ENCODE measurements around the gene SELENOT.
"Not testable (repeated sequence)": the region's sequence is repeated elsewhere in the genome, so short reads cannot be mapped to it uniquely, and the experiment has no call there.

The SELENOT gene, protein sequence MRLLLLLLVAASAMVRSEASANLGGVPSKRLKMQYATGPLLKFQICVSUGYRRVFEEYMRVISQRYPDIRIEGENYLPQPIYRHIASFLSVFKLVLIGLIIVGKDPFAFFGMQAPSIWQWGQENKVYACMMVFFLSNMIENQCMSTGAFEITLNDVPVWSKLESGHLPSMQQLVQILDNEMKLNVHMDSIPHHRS

DNA sequence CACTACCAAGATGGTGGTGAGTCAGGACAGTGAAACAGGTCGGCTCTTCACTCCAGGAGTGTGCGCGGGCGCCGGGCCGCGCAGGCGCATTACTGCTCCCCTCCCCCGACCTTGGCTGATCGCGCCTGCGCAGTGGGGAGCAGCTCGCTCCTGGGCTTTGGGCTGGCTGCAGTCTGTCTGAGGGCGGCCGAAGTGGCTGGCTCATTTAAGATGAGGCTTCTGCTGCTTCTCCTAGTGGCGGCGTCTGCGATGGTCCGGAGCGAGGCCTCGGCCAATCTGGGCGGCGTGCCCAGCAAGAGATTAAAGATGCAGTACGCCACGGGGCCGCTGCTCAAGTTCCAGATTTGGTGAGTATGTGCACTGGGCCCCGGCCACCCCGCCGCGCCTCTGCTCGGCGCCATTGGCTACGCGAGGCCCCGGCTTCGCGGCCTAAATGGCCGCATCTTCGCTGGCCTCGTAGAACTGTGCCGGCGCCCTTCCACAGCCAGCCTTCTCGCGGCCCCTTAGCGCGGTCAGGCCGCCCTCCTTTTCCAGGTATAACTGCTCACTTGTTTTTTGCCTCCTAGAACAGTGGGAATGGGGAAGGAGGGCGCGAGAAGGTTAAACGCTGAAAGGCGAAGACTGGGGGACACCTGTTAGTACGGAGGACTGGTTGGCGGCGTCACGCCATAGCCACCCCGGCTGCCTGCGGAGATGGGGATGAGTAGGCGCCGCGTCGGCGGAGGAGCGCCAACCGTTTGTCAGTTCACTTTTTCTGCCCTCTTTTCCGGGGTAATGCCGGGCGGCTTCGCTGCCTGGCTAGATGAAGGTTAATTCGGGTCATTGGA, at the start of gene SELENOT:
Gene SELENOT, plus strand, starts transcription at position 169 of the 827 bp plus-strand sequence. Its CDS starts 42 bp downstream, at position 211.
- DNase-seq, result peak; percentile 84 to 88 (median 86)

DNA sequence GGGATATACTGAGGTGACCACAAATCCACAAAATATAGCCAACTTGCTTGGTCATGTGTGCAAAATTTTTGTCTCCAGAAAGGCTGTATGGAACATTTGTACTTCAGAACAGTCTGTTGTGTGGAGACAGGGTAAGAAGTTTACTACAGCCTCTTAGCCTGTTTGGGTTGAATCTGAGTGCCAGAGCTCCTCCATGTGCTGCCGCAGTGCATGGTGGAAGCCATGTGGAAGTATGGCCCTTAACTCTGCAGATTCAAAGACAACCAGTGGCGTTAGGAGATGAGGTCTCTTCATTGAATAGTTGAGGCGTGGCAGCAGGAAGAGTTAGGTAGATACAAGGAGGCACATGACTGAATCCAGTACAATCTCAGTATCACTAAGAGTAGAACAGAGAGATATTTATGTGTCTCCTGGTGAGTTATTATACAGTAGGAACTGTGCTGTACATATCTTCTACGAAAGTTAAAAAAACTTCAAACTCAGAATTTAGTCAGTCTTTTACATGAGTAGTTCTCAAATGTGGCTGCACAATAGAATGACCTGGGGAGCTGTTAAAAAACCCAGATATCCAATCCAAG, 47.2 kb upstream of the SELENOT start:
- no peak for DNase-seq

DNA sequence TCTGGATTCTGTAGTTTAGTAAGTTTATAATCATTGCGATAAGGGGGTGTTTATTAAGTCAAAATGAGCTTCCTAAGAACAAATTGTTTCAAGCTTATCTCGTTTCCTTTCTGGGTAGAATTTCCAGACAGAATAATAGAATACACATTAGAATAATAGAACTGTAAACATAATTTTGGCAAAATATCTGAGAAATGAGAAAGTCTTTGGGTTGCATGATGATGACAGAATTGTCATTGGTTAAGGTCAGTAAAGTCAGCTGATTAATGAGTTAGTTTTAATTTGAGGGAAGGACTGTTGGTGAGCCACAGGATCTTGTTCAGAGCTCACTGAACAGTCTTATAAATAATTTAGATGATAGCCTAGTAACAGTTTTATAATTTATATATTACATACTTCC, 46.3 kb upstream of the SELENOT start:
- DNase-seq, result no peak

DNA sequence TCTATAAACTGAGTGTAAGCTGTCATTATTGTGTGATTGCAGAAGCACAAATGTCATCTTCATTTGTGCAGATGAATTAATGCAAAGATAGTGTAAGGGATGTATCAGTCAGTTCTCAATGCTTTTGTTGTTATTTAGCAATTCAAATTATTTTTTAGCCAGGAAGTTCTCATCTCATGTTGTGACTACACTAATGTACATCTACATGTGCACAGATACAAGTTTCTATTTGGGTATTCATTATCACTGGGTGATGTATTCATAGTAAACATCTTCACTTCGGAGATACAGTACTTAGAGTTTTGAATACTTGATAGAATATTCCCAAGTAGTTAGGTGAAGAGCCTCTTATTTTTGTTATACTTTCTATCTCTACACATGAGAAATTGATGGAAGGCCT, 45.4 kb upstream of the SELENOT start:
- DNase-seq, result no peak

DNA sequence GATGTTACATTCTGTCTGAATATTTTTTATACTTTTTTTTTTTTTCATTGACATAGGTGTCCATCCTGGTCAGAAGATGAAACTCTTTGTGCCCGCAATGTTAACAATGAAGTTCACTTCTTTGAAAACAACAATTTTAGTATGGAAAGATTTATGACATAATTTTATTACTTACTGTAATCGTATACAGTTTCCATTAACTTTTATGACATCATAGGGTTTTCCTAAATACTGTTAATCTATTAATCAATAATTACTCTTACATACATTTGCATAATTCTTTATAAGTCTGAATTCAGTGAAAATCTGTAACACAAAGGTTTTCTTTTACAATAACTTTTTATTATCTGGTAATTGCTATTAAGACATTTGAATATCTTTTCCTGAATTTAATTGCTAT, 38.9 kb upstream of the SELENOT start:
- no peak for DNase-seq

DNA sequence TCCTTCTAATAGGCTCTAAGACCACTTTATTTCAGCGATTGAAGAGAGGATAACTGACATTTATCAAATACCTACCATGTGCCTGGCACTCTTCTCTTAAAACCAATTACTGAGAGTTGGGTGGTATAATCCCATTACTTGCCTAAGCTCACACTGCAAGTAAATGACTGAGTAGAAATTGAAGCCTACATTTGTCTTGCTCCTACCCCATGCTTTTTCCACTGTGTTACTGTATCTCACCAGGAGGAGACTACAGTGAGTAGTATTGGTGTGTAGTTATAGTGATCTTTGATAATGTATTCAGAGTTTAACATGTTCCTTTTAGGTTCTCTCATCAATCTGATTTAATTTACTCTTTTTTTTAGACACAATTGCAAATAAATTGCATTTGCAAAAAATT, 35.8 kb upstream of the SELENOT start:
- DNase-seq, result no peak

DNA sequence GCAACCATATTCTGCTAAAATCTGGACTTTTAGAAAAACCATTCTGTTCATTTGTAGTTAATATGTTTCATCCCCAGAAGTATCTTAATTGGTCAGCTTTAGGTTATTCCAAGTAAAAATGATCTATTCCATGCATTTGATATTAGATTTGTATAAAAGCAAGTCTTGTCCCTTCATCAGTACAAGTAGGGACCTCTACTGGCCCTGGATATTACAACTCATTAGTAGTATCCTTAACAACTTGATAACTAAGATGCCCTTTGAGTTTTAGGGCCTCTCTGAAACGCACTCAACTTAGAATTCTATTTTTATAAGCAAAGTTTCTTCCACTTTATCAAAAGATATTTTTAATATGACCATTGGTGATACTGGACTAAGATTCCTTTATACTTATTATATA, 25.3 kb upstream of the SELENOT start:
- DNase-seq, result no peak

DNA sequence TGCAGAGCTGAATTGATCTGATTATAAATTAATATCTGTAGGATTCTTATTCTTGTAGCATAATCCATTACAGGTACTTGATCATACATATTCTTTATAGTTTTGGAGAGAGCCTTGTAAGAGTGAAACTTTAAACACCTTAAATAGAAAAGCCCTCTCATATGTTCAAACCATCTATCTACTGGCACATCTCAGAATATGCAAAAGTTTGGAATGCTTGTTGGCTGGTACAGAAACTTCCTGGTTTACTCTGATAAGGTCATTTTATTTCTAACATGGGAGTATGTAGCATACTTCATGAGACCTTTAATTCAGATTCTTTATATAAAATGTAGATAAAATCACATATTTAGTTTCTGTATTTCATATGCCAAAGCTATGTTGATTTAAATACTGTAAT, 21.9 kb upstream of the SELENOT start:
- no peak for DNase-seq

DNA sequence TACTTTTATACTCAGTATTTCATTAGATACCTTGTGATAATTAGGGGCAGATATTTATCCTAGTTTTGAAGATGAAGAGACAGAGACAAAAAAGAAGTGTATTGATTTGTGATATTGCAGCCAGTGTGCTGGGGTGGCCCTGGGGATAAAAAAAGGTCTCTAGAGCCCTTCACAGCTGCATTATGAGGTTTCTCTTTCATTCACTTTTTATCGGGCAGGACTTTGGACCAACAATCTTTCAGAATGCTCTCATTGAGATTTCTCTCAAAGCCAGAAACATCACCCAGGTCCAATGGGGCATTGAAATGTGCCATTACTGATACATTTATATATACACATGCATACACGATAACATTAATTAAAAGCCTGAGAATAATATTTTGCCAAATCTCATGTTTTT, 20.5 kb upstream of the SELENOT start:
- no peak for DNase-seq

DNA sequence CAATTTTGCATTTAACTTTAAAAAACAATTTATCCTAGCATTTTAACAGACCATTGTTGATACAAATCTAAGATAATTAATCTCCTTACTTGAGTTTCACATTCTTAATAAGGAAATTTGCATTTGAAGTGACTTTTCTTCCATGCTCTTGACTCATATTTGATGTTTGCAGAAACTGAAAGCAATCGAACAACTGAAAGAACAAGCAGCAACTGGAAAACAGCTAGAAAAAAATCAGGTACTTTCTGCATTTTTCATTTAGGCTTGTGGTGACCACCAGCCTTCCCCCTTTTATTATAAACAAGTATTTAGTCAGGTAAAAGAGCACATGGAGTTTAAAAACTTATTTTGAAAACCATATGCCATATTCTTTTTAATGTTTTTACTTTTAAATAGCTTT, 20.1 kb upstream of the SELENOT start:
- DNase-seq, result no peak

DNA sequence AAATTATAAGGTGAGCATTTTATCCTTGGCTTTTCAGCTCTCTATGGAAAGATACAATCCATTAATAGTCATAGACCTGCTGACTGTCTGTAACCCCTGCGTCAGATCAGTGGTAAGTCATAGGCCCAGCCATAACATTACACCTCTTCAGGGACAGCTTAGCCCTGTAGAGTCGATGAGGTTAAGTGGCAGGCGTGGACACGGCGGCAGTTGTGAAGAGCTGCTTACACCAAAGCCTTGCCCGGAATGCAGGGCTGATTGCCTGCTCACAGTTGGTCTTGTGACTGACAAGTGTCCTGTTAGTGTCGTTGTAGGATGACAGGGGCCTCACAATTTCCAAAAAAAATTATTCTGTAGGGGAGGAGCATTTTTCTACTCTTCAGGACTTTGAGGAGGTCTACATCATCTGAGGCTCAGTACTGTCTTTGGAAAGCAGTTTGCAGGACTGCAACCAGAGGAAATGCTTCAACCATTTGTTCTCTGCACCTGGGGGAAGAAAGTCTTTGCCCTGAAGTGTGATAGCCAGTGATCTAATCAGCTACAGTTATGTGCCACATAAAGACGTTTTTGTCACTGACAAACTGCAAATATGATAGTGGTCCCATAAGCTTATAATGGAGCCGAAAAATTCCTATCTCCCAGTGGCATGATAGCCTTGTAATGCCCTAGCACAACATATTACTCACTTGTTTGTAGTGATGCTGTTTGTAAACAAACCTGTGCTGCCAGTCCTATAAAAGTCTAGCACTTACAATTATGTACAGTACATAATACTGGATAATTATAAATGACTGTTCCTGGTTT, 14.9 kb upstream of the SELENOT start:
- DNase-seq, result no peak

DNA sequence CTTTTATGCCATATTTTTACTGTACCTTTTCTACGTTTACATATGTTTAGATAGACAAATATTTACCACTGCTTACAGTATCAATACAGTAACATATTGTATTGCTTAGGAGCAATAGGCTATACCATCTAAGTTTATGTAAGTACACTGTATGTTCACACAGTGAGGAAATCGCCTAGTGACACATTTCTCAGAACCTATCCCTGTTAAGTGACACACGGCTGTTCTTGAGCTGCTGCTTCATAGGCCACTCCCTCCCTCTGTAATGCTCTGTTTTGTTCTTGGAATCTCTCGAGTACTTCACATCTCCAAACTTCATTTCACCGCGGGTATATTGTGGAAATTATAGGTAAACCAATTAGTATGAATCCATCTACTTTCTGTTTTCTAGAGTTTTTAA, 13.4 kb upstream of the SELENOT start:
- no peak for DNase-seq

DNA sequence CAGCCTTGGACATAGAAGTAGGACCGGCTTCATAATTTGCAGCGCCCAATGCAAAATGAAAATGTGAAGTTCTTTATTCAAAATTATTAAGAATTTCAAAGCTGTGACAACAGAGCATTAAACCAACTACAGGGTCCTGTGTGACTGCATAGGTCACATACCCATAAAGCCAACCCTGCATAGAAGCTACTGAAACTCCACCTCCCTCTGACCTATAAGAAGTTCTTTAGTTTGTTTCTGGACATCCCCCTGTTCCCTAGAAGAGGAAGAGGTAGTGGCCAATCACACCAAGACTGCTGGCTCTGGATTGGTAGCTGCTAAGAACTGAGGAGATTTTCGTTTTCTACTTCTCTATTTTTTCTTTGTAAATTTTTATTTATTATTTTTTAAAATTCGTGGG, 9.0 kb upstream of the SELENOT start:
- DNase-seq, result no peak

DNA sequence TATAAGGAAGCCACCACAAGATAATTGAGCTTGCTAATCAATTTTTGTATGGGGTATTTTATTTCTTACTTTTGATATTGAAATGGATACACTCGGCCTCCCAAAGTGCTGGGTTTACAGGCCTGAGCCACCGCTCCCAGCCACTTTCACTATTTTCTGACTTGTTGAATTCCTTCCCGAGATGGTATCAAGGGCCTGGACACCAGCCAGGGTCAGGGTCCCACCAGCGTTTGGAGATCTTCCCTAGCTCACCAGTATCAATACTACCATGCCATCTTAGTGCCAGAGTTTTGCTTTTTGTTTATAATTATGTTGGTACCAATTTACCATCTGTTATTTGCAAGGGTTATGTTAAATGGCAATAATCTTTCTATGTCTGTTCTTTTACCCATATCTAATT, 5.5 kb upstream of the SELENOT start:
- no peak for DNase-seq

DNA sequence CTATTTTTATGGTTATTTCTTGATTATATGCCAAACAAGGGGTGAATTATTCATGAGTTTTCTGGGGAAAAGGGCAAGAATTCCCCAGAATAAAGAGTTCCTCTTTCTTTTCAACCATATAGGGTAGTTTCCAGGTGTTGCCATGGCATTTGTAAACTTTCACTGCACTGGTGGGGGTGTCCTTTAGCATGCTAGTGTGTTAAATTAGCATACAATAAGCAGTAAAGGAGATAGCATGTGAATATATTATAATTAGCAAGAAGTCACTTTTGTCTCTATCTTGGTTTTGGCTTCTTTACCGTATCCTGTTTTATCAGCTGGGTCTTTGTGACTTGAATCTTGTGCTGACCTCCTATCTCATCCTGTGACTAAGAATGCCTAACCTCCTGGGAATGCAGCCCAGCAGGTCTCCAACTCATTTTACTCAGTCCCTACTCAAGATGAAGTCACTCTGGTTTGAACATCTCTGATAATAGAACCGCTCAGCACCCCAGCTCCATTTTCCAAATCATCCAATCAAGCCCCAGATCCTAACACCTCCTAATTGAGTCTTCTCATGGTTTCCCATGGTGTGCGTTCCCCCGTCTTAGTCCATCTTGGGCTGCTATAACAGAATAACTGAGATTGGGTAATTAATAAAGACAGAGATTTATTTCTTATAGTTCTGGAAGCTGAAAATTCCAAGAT, 3.4 kb upstream of the SELENOT start:
- DNase-seq, result no peak

DNA sequence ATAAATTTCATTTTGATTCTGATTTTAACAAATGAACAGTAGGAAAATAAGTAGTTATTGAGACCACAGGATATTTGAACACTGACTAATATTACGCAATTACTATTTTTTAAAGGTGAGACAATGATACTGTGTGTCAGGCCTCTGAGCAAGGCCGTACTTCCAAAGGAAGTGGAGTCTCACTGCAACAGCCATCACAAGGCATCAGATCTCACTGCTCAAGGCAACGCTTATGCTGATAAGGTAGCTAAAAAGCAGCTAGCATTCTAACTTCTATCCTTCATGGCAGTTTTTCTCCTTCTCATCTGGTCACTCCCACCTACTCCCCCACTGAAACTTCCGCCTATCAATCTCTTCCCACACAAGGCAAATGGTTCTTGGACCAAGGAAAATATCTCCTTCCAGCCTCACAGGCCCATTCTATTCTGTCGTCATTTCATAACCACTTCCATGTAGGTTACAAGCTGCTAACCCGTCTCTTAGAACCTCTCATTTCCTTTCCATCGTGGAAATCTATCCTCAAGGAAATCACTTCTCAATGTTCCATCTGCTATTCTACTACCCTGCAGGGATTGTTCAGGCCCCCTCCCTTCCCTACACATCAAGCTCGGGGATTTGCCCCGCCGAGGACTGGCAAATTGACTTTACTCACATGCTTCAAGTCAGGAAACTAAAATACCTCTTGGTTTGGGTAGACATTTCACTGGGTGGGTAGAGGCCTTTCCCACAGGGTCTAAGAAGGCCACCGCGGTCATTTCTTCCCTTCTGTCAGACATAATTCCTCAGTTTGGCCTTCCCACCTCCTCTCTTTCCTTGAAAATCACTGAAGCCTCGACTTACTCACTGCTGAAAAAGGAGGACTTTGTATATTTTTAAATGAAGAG, 2.2 kb upstream of the SELENOT start:
- DNase-seq, result not testable (repeated sequence)

DNA sequence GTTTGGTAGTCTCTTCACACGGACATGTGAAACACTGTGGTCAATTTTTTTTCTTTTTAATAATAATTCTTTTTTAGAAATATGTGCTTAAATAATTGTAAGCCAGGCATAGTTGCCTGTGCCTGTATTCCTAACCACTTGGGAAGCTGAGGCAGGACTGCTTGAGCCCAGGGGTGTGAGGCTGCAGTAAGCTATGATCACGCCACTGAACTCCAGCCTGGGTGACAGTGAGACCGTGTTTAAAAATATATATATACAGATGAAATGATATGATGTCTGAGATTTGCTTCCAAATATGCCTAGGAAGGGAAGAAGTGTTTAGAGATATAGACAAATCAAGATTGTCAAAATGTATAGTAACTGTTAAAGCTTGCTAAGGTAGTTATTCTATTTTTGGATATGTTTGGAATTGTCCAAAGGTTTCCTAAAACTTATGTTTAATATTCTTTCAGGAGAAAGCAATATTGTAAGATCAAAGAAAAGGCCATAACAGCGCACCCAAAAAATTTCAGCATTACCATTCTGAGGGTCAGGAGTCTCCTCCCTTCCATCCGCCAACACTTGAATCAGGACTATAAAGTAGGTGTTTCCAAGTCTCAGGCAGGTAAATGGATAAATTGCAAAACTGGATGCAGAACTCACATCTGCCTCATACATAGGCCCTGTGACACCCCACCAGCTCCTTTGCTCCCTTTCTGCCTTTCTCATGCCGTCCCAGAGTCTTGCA, 532 bp upstream of the SELENOT start:
- no peak for DNase-seq

DNA sequence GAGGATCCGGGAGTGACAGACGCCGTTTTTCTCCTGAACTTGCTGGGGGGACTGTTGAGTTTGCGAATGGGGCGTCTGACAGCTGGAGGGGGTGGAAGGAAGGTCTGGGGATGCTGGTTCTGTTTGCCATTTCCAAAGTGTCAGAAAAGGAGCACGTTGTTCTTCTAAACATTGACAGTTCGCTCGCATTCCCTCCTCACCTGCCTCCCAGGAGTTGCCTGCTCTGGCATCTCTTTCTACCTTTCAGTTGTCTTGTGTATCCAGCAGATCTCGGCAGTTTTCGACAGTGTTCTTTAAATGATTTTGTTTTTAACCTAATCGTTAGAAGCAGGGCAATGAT, 829 bp downstream of the SELENOT start:
- DNase-seq, result no peak

DNA sequence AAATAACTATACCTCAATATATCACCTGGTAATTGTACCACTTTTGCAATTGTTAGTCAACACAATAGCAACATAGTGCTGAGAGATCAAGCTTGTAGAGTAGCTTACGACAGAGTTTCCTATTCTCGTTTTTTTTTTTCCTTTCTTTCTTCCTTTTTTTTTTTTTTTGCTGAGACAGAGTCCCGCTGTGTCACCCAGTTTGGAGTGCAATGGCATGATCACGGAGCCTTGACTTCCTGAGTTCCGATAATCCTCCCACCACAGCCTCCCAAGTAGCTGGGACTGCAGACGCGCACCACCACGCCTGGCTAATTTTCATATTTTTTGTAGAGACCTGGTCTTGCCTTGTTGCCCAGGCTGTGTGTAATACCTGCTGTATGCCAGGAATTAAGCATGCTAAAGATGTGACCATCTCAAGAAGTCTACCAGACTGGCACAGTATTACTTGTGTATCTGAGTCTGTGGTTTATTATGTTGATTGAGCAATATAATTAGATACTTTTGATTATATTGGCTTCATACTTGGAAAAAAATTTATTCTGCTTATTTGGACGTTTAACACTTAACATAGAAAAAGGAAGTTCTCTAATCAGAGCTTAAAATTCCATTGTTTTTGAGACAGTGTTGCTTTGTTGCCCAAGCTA, 3.0 kb downstream of the SELENOT start:
- DNase-seq, result no peak

DNA sequence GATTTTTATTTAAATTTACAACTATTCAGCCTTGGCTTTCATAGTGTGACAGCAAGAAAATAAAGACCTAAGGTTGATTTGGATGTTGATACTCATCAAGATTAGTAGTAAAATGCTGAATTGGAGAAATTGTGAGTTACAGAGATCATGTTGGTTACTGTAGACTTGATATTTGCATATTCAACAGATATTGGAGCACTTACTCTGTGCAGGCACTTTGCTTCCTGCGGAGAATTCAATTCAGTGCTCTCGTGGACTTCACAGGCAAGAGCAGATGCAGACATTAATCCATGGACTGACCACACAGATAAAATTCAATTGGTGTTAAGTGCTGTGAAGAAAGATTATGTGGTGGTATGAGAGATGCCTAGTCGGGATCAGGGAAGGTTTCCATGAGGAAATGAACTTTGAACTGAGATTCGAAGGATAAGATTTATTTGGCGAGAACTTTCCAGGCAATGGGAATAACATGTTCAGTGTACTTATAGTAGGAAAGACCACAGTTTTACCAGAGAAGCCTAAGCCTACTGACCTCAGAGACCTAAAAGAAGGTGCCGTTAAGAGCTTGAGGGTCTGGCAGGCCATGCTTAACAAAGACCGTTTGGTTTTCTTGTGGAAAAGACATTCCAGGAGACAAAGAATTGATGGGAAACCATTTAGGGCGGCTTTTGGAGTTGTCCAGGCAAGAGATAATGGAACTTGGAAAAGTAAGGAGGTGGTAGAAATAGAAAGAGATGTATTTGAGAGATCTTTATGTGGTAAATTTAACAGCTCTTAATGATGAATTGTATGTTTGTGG, 4.3 kb downstream of the SELENOT start:
- DNase-seq, result no peak

Data from activated CD4-positive, CD25-positive, alpha-beta regulatory T cell (primary cell).